Endothelial cell of hepatic sinusoid (primary cell): Measurements from ENCODE around the gene NOP53.
"Not testable (repeated sequence)": the region's sequence is repeated elsewhere in the genome, so short reads cannot be mapped to it uniquely, and the experiment has no call there.

Experiments
- in situ Hi-C: cut with HindIII; loops from 2 replicates; pipeline ENCODE4 v1.10.0; 2017; ENCODE audit warnings: low sequenced_read_pairs

NOP53 gene

DNA sequence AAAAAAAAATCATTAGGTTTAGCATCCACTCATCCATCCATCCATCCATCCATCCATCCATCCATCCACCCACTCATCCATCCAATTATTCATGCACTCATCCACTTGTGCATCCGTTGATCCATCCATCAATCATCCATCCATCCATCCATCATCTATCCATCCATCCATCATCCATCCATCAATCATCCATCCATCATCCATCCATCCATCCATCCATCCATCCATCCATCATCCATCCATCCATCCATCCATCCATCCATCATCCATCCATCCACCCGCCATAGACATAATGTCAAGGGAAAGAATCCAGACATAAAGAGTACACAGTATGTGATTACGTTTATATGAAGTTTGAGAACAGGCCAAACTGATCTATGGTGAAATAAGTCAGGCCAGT lies 24.2 kb downstream of the NOP53 start:
- in situ Hi-C loops: no loop called here

DNA sequence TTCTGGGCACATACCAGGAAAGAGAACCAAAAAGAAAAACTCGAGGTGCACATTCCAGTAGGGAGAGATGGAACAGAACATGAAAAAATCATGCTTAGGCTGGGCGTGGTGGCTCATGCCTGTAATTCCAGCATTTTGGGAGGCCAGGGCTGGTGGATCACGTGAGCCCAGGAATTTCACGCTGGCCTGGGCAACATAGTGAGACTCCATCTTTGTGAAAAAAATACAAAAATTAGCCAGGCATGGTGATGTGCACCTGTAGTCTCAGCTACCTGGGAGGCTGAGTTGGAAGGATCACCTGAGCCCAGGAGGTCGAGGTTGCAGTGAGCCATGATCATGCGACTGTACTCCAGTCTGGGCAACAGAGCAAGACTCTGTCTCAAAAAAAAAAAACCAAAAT lies 25.9 kb downstream of the NOP53 start:
- in situ Hi-C loops: not testable (repeated sequence)

- in situ Hi-C loops: no loop called here
Measured at GRCh38 chr19:47776568-47776967, 31.2 kb downstream of the NOP53 start.

DNA sequence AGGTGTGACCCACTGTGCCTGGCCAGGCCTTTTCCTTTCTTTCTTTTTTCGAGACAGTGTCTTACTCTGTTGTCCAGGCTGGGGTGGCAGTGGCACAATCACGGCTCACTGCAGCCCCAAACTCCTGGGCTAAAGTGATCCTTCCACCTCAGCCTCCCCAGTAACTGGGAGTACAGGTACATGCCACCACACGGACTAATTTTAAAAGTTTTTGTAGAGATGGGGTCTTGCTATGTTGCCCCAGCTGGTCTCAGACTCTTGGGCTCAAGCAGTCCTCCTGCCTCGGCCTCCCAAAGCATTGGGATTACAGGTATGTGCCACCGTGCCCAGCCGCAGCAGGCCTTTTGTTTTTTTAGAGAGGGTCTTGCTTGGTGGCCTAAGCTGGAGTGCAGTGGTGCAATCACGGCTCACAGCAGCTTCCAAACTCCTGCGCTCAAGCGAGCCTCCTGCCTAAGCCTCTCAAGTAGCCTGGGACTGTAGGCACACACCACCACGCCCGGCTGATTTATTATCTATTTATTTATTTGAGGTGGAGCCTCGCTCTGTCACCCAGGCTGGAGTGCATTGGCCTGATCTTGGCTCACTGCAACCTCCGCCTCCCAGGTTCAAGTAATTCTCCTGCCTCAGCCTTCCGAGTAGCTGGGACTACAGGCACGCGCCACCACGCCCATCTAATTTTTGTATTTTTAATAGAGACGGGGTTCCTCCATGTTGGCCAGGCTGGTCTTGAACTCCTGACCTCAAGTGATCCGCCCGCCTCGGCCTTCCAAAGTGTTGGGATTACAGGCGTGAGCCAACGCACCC lies 32.1 kb downstream of the NOP53 start:
- in situ Hi-C loops: not testable (repeated sequence)

- in situ Hi-C loops: no loop called here
Measured at GRCh38 chr19:47778049-47778953, 33.0 kb downstream of the NOP53 start, which contains the start of gene SELENOW. TSS of gene SELENOW (plus strand) at chr19:47778703. CDS start at chr19:47778786, 83 bp downstream.

DNA sequence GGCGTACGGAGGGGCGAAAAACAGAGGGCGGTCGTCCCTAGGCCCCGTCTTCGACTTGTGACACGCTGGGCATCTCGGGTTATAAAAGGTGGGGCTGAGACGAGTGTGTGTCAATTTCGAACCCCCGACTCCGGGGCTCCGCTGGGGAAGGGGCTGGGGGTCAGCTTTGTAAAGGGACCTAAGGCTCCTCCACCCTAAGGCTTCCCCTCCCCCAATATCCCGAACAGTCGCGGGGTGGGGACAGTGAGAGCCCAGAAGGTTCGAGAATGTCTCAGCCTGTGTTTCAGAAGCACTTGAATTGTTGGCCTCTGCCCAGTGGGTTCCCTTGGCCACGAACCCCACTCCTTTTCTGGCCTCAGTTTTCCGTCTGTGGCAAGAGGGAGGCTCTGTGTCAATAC lies 33.6 kb downstream of the NOP53 start:
- in situ Hi-C loops: no loop called here

- in situ Hi-C loops: no loop called here
Measured at GRCh38 chr19:47779524-47780214, 34.3 kb downstream of the NOP53 start.

DNA sequence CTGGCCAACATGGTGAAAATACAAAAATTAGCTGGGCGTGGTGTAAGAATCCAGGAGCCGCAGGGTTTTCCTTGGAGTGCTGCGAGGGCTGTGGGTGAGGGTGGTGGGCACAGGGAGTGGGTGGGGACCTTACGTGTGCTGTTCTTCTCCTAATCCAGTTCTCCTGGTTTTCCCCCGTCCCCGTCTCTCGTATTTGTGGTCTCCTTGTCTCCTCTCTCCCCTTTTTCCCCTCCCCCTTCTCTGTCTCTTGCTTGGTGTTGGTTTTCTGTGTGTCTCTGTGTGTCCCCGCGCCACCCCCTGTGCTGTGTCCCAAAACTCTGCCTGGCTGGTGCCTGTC lies 34.8 kb downstream of the NOP53 start:
- in situ Hi-C loops: no loop called here

DNA sequence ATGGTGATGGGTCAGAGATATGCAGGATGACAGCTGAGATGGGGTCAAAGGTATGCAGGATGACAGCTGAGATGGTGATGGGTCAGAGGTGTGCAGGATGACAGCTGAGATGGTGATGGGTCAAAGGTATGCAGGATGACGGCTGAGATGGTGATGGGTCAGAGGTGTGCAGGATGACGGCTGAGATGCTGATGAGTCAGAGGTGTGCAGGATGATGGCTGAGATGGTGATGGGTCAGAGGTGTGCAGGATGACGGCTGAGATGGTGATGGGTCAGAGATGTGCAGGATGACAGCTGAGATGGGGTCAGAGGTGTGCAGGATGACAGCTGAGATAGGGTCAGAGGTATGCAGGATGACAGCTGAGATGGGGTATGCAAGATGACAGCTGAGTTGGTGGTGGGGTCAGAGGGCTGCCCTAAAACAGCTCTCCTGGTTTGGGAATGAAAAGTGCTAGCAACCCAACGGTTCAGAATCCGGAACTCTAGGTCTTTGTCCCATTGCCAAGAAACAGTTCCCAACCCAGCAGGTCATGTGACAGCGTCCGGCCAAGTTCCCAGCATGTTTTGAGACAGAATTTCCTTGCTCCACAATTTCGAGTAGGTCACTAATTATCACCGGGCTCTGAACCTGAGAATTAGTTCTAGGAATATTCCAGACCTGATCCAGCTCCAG lies 36.4 kb downstream of the NOP53 start:
- in situ Hi-C loops: no loop called here

DNA sequence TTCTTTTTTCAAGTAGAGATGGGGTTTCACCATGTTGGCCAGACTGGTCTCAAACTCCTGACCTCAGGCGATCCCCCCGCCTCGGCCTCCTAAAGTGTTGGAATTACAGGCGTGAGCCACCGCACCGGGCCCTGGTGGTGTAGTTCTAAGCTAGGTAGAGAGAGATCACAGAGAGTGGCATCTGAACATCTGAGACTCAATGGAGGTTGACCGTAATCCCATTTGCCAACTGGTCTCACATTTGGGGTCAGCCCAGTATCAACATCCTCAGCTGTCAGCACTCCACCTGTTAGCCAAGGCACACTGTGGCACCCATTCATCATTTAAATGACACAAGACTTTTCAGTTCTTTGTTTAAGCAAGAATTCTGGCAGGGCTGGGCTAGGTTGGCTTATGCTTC lies 41.2 kb downstream of the NOP53 start:
- in situ Hi-C loops: no loop called here

GRCh38 chr19:47787307-47787706 lies 42.0 kb downstream of the NOP53 start:
- in situ Hi-C loops: not testable (repeated sequence)

- in situ Hi-C loops: not testable (repeated sequence)
Measured at GRCh38 chr19:47789811-47790210, 44.5 kb downstream of the NOP53 start.

- in situ Hi-C loops: no loop called here
Measured at GRCh38 chr19:47790398-47790814, 45.1 kb downstream of the NOP53 start.

DNA sequence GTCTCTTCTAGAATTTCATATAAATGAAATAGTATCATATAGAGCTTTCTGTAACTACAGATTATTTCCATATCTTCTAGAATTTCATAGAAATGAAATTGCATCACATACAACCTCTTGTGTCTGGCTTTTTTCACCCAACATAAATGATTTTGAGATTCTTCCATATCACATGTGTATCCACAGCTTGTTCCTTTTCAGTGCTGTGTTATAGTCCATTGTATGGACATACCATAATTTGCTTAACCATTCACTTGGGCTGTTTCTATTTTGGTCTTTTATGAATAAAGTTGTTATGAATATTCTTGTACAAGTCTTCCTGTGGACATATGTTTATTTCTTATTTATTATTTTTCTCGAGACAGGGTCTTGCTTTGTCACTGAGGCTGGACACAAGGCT lies 47.3 kb downstream of the NOP53 start:
- in situ Hi-C loops: no loop called here

DNA sequence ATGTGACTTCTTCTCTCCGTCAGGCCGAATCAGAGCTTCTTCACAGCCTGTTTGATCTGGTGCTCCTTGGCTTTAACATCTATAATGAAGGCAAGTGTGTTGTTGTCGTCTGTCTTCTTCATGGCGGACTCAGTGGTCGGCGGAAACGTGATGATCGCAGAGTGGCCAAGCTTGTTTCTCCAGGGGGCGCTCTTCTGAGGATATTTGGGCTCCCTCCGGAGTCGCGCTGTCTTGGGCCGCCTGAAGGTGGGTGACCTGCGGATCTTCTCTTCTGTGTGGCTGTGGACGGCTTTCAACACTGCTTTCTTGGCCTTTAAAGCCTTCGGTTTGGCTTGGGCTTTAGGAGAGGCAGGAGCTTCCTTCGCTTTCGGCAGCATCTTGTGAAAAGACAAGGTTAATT lies 49.2 kb downstream of the NOP53 start:
- in situ Hi-C loops: no loop called here

- in situ Hi-C loops: no loop called here
Measured at GRCh38 chr19:47796785-47797184, 51.4 kb downstream of the NOP53 start.

DNA sequence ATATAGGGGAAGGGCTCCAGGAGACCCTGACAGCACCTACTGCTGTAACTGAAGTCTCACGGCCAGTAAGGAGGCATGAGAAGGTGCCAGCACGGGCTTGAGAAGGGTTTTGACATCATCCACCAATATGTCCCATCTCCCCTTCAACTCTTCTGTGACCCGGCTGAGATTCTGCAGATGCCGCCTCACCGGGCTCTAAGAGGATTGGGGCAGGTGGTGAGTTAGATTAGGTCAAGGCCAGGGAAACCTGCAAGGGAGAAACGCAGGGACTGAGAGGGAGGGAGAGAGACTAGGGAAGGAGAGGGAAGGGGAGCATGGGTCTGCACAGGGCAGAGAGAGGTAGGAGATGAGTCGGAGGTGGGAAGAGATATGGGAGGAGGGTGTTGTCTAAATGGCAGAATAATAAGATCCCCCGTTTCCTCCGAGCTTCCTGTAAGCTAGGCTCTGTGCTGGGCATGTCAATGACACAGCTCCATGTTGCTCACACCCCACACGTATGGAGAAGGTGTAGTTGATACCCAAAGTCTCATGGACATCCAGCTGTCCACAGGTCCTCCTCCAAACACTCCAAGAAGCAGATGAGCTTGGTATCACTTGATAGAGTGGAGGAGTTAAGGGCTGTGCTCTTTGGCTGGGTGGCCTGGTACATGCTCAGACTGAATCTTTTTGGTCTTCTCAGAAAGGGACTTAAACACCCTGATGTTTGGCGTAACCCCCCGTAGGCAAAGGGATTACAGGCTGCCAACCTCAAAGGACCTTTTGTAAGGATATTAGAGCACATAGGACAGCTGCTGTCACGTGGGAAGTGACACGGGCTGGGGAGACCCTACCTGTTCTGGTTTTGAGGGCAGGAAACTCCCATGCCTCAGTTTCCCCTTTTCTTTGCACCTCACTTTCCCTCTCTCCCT lies 52.9 kb downstream of the NOP53 start:
- in situ Hi-C loops: no loop called here

- in situ Hi-C loops: no loop called here
Measured at GRCh38 chr19:47798904-47799266, 53.5 kb downstream of the NOP53 start.

- in situ Hi-C loops: no loop called here
Measured at GRCh38 chr19:47801270-47801669, 55.9 kb downstream of the NOP53 start.

DNA sequence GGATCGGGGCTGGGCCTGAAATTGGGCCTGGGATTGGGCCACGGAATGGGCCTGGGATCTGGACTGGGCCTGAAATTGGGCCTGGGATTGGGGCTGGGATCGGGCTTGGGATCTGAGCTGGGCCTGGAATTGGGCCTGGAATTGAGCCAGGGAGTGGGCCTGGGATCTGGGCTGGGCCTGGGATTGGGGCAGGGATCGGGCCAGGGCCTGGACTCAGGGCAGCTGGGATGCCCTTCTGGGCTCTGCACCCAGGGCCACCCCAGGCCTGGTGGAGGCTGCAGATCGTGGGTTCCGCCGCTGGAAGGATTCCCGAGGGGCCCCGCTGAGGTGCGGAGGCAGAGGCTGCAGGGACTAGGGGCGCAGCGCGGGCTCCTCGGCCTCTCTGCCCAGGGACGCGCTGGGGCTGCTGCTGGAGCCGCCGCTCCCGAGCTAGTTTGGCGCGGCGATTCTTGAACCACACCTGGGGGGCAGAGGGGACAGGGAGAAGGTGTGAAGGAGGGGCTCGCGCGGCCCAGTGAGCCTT lies 57.2 kb downstream of the NOP53 start:
- in situ Hi-C loops: no loop called here
